ENCODE data around the gene CENPP.

DNA sequence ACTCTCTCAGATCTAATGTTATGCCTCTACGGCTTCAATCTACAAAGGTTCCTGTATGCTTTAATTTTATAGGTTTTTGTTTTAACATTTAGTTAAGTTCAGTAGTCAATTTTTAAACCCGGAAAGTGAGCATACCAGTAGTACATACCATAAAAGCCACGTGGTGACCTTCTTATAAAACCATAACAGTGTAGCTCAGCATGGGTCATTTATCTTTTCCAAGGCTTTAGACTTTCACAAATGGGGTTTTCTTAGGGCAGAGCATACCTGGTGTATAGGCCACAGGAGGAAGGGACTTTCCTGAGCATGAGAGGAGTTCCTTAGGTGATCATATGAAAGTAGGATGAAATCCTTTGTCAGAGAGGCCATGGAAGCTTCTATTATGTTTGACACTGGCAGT, 186.9 kb downstream of the CENPP start:
- TF ChIP-seq, protein P1, sequence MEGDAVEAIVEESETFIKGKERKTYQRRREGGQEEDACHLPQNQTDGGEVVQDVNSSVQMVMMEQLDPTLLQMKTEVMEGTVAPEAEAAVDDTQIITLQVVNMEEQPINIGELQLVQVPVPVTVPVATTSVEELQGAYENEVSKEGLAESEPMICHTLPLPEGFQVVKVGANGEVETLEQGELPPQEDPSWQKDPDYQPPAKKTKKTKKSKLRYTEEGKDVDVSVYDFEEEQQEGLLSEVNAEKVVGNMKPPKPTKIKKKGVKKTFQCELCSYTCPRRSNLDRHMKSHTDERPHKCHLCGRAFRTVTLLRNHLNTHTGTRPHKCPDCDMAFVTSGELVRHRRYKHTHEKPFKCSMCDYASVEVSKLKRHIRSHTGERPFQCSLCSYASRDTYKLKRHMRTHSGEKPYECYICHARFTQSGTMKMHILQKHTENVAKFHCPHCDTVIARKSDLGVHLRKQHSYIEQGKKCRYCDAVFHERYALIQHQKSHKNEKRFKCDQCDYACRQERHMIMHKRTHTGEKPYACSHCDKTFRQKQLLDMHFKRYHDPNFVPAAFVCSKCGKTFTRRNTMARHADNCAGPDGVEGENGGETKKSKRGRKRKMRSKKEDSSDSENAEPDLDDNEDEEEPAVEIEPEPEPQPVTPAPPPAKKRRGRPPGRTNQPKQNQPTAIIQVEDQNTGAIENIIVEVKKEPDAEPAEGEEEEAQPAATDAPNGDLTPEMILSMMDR (IDR thresholded peaks at IDR 0.05; ENCODE audit: low read depth, low read length), result no peak
- TF ChIP-seq MYC (IDR thresholded peaks at IDR 0.05; ENCODE audit: low read depth, low read length) (no peak), POLR2A (IDR thresholded peaks at IDR 0.05; ENCODE audit: extremely low read depth, insufficient read length) (no peak), MAX (IDR thresholded peaks at IDR 0.05; ENCODE audit: low read depth, low read length) (no peak)

All from NB4 (cell line).